ENCODE data around the gene CHIC2. TPM values are rescaled to one million over a fixed set of nuclear protein-coding genes. Genes with fewer than 3 reads are reported as not detected.

Gene CHIC2
- total RNA-seq, 1 experiment from 2014 or later: 10.8 TPM

- Histone ChIP-seq H3K4me1 (ENCODE audit: control insufficient read depth in 1 of 2, insufficient read depth in 2 of 2, low read length in 2 of 2) (peaks cover 13 to 34% of the 10 kb centered on the region in 2 experiments), H3K9me3 (ENCODE audit: control insufficient read depth in 1 of 2, insufficient read depth in 1 of 2, low read depth in 1 of 2, low read length in 2 of 2) (no peaks in the 10 kb centered on the region), H3K79me2 (ENCODE audit: insufficient read depth, low read length) (peaks cover 32% of the 10 kb centered on the region), H3K9ac (ENCODE audit: low read length) (no peak overlapping the region), H2AFZ (ENCODE audit: low read depth, low read length, poor library complexity, severe bottlenecking) (no peak overlapping the region), H3K27ac (ENCODE audit: low read depth, low read length) (no peak overlapping the region), H3K27me3 (ENCODE audit: insufficient read depth, low read length) (no peaks in the 10 kb centered on the region), H3K4me2 (ENCODE audit: low read length) (no peak overlapping the region), H4K20me1 (ENCODE audit: insufficient read depth) (no peaks in the 10 kb centered on the region), H3K36me3 (ENCODE audit: control insufficient read depth in 1 of 2, insufficient read depth in 2 of 2, low read length in 2 of 2) (no peaks in the 10 kb centered on the region), H3K9me2 (ENCODE audit: insufficient read depth) (no peaks in the 10 kb centered on the region), H3K4me3 (replicated peaks in 1 of 2; ENCODE audit: low read depth in 1 of 2, low read length in 2 of 2) (no peak overlapping the region)
- CTCF ChIA-PET: interaction anchor here (1.4 kb wide), 1 partner anchor 135 kb away, joined by 4 read pairs; no protein-coding TSS in a partner anchor
- DNase-seq (ENCODE audit: low read depth, low spot score) (no peak), ATAC-seq (no peak)
- intact Hi-C loops (cut with micrococcal nuclease): no loop called here
- POLR2A ChIA-PET: no interaction called here
- TF ChIP-seq CTCF (IDR thresholded peaks at IDR 0.05 in 2 of 3, conservative IDR thresholded peaks at IDR 0.05 in 1 of 3; ENCODE audit: borderline replicate concordance in 1 of 3, insufficient read depth in 1 of 3, low read depth in 2 of 3, low read length in 2 of 3) (no peak), POLR2AphosphoS5 (IDR thresholded peaks at IDR 0.05; ENCODE audit: low read depth, low read length) (no peak), ZNF274 (IDR thresholded peaks at IDR 0.05; ENCODE audit: low read depth, low read length) (no peak), TCF7L2 (IDR thresholded peaks at IDR 0.05; ENCODE audit: borderline replicate concordance, extremely low read depth, insufficient read depth, insufficient read length) (no peak), ELF1 (IDR thresholded peaks at IDR 0.05; ENCODE audit: borderline replicate concordance, low read depth) (no peak), EZH2 (IDR thresholded peaks at IDR 0.05) (no peak)
- RAD21 ChIA-PET (ENCODE audit: low non-redundant PET in 1 of 2, low total read pairs in 2 of 2, uncharacterized antibody in 2 of 2, unreplicated experiment in 2 of 2): no interaction called here
- BruUV-seq (replicated peaks): no TSS peak
These were observed 1.6 kb upstream of the CHIC2 start for GRCh38 chr4:54066088-54066415.
